Esophagus muscularis mucosa (tissue), 4 donors: ENCODE results near the gene TMEM151A. TPM values are rescaled to one million over a fixed set of nuclear protein-coding genes. Genes with fewer than 3 reads are reported as not detected.

Source experiments
- DNase-seq: peaks from one replicate; pipeline ENCODE4 v3.0.0-alpha.2; 2017; ENCODE audit errors: extremely low spot score
- H3K27ac ChIP-seq, 4 donors: fragments of 200-600 bp; sonication (generic); replicated peaks in 1 of 4; 1 replicate in 3 of 4; 2 replicates in 1 of 4; pipeline ENCODE4 v1.5.1; 2016 to 2019; ENCODE audit warnings: mild to moderate bottlenecking in 1 of 4
- H3K27me3 ChIP-seq, 4 donors: fragments of 200-600 bp; sonication (generic); one replicate each; pipeline versions ENCODE4 v1.5.1 to v1.6.0; 2016 to 2019
- H3K36me3 ChIP-seq, 4 donors: fragments of 200-600 bp; sonication (generic); one replicate each; pipeline ENCODE4 v1.5.1; 2016 to 2019
- H3K4me1 ChIP-seq, 4 donors: fragments of 200-600 bp; sonication (generic); one replicate each; pipeline ENCODE4 v1.5.1; 2016 to 2019
- H3K4me3 ChIP-seq, 4 donors: fragments of 200-600 bp; sonication (generic); 1 replicate in 2 of 4; 2 replicates in 2 of 4; pipeline ENCODE4 v1.5.1; 2016 to 2019; ENCODE audit warnings: mild to moderate bottlenecking in 4 of 4, moderate library complexity in 1 of 4
- H3K9me3 ChIP-seq, 4 donors: fragments of 200-600 bp; sonication (generic); 1 replicate in 3 of 4; 2 replicates in 1 of 4; pipeline ENCODE4 v1.5.1; 2016 to 2019
- EP300 ChIP-seq: sonication (generic); formaldehyde crosslinking; IDR thresholded peaks from one replicate; pipeline ENCODE4 v1.6.1; 2017; ENCODE audit warnings: antibody characterized with exemption
- POLR2A ChIP-seq: fragments of 450-650 bp; IDR thresholded peaks from one replicate; pipeline ENCODE4 v1.6.1; 2017; ENCODE audit warnings: antibody characterized with exemption, moderate library complexity, mild to moderate bottlenecking, low read depth
- POLR2AphosphoS5 ChIP-seq, 2 donors: sonication (generic); formaldehyde crosslinking; IDR thresholded peaks; one replicate each; pipeline ENCODE4 v1.6.1; 2017; ENCODE audit warnings: antibody characterized with exemption in 2 of 2
- WGBS: methylation state at CpG from one replicate; pipeline ENCODE4 v1.1.5; 2018; 5-methylcytosine and 5-hydroxymethylcytosine counted together
- intact Hi-C: fragments of 100-400 bp; cut with DNase I; formaldehyde crosslinking; loops from one replicate; pipeline ENCODE4 v1.15.1; 2023
- total RNA-seq, 4 donors: library from RNA; depleted of rRNA; stranded (reverse); fragments of >200 nt; gene quantifications; one replicate each; pipeline versions ENCODE4 v1.1.0 to v1.2.1, GENCODE V29; 2016
- TF ChIP-seq, protein P1 (sequence below), 3 experiments: fragments of 200-600 bp in 2 of 3; fragments of 450-650 bp in 1 of 3; sonication (generic) in 2 of 3; IDR thresholded peaks; one replicate each; pipeline ENCODE4 v1.5.1; 2017 to 2019; ENCODE audit warnings: antibody characterized with exemption in 3 of 3, mild to moderate bottlenecking in 2 of 3, moderate library complexity in 1 of 3

Gene TMEM151A
- total RNA-seq, 4 donors from 2014 or later = 0.42 to 0.71 (median 0.54) TPM

DNA sequence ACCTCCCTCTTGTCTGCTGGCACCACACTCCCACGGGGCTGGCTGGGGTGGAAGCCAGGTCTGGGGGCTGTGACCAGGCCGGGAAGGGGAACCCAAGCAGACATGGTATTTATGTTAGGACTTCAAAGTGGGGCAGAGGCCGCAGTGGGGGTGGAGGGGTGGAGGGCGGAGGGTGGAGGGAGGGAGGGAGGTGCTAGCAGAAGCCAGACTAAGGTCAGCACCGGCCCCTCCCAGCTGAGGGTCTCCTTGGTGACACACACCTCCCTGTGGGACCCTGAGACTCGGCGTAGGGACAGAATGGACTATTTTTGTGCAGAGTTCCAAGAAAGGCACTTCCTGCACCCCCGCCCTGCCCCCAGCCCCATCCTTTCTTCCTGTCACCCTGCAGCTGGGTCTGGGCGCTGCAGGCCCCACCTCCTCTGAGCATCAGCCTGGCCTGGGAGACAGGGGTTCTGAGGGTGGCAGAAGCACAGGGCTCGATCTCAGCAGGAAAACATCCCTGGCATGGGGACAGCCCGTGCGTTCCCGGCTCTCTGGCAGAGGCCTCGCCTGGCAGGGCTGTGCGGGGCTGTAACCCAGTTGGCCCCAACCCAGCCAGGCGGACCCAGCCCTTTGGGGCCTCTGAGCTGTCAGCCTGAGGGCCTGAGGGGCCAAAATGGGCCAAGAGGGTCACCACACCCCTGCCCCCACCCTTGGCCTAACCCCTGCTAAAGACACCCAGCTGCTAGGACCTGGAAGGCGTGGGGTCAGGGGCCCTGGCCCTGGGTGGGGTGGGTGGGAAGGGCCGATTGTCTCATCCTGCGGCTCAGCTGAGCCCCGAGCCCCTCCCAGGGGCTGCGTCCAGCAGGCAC is 34.8 kb downstream of the TMEM151A start:
- DNase-seq = no peak
- Histone ChIP-seq H3K27me3 (no peaks in the 10 kb centered on the region), H3K27ac (peak overlapping the region; percentile 52 to 78 (median 68)), H3K4me1 (peaks cover 34 to 45% (median 44%) of the 10 kb centered on the region in 4 donors), H3K9me3 (no peaks in the 10 kb centered on the region), H3K36me3 (no peaks in the 10 kb centered on the region), H3K4me3 (no peak overlapping the region)
- intact Hi-C loops = no loop called here
- TF ChIP-seq EP300 (no peak), POLR2AphosphoS5 (IDR thresholded peaks at IDR 0.05) (peak; percentile 5 to 32)
- 41% methylated on average over 6 of the region's 21 CpGs for WGBS

DNA sequence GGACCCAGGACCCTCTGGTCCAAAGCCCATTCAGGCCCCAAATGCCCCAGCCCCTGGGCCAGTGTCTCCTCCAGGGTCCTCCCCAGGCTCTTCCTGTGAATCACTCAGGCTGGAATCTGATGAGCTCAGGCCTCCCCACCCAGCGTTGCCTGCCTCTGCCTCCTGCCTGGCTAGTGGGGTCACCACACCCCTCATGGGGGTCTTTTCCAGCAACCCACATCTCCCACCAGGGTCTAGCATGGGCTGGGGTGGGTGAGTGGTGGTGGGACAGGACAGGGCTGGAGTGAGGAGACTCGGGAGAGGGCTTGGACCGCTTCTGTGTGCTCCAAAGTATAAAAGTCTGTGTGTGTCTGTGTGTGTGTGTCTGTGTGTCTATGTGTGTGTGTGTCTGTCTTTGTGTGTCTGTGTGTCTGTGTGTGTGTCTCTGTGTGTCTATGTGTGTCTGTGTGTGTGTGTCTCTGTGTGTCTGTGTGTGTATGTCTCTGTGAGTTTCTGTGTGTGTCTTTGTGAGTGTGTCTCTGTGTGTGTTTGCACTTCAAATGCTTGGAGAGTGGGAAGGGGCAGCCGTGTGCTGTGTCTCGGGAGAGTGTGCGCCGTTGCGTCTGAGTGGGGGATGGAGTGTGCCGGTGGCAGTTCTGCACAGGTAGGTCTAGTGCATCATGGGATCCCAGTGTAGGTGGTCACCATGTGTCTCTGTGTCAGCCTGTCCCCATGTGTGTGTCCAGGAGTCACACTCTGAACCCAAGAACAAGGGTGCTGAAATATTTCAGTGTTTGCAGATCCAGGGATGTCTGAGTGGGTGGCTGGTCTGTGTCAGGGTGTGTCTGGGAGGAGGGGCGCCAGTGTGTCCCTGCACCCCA is 35.7 kb downstream of the TMEM151A start:
- Histone ChIP-seq H3K4me1 (peaks cover 34 to 37% (median 35%) of the 10 kb centered on the region in 4 donors), H3K27me3 (no peaks in the 10 kb centered on the region), H3K4me3 (no peak overlapping the region), H3K36me3 (peaks cover 0 to 7% (median 5%) of the 10 kb centered on the region in 4 donors), H3K9me3 (no peaks in the 10 kb centered on the region), H3K27ac (peak overlapping the region; percentile 52 to 78 (median 68))
- no peak for TF ChIP-seq EP300
- no peak for TF ChIP-seq POLR2AphosphoS5 (IDR thresholded peaks at IDR 0.05)
- TF ChIP-seq, protein P1, sequence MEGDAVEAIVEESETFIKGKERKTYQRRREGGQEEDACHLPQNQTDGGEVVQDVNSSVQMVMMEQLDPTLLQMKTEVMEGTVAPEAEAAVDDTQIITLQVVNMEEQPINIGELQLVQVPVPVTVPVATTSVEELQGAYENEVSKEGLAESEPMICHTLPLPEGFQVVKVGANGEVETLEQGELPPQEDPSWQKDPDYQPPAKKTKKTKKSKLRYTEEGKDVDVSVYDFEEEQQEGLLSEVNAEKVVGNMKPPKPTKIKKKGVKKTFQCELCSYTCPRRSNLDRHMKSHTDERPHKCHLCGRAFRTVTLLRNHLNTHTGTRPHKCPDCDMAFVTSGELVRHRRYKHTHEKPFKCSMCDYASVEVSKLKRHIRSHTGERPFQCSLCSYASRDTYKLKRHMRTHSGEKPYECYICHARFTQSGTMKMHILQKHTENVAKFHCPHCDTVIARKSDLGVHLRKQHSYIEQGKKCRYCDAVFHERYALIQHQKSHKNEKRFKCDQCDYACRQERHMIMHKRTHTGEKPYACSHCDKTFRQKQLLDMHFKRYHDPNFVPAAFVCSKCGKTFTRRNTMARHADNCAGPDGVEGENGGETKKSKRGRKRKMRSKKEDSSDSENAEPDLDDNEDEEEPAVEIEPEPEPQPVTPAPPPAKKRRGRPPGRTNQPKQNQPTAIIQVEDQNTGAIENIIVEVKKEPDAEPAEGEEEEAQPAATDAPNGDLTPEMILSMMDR (IDR thresholded peaks at IDR 0.05) = no peak
- TF ChIP-seq POLR2A = no peak
- no peak for DNase-seq
- intact Hi-C loops = loop anchor here (2.0 kb wide), 1 partner anchor 17 kb away; no protein-coding TSS in a partner anchor
- 73% methylated on average over 7 of the region's 10 CpGs for WGBS

- peaks cover 0 to 13% (median 11%) of the 10 kb centered on the region in 4 donors for H3K36me3 ChIP-seq
- H3K9me3 ChIP-seq = no peaks in the 10 kb centered on the region
- no peak for DNase-seq
- no peak for TF ChIP-seq EP300
- TF ChIP-seq, protein P1 (IDR thresholded peaks at IDR 0.05) = no peak
- no peak for TF ChIP-seq POLR2AphosphoS5 (IDR thresholded peaks at IDR 0.05)
- TF ChIP-seq POLR2A = no peak
- peaks cover 32 to 35% (median 34%) of the 10 kb centered on the region in 4 donors for H3K4me1 ChIP-seq
- intact Hi-C loops = loop anchor here (2.0 kb wide), 1 partner anchor 17 kb away; no protein-coding TSS in a partner anchor
- peak overlapping the region; percentile 52 to 78 (median 68) for H3K27ac ChIP-seq
- H3K4me3 ChIP-seq = no peak overlapping the region
- WGBS = 70% methylated on average over 2 of the region's 3 CpGs
- no peaks in the 10 kb centered on the region for H3K27me3 ChIP-seq
Observed at GRCh38 chr11:66328031-66328301, 36.3 kb downstream of the TMEM151A start.

- Histone ChIP-seq H3K36me3 (peaks cover 0 to 18% (median 17%) of the 10 kb centered on the region in 4 donors), H3K27me3 (no peaks in the 10 kb centered on the region), H3K4me3 (peak overlapping the region in 3 of 4 donors; percentile 8 to 28 (median 8)), H3K27ac (peak overlapping the region; percentile 52 to 78 (median 68)), H3K4me1 (peaks cover 32 to 35% (median 34%) of the 10 kb centered on the region in 4 donors), H3K9me3 (no peaks in the 10 kb centered on the region)
- TF ChIP-seq, protein P1 (IDR thresholded peaks at IDR 0.05) = peak; percentile 93 to 98 (median 97)
- TF ChIP-seq EP300 (no peak), POLR2AphosphoS5 (IDR thresholded peaks at IDR 0.05) (peak; percentile 57 to 78)
- intact Hi-C loops = loop anchor here (2.0 kb wide), 1 partner anchor 18 kb away; no protein-coding TSS in a partner anchor
- no peak for DNase-seq
- 20% methylated on average over 10 of the region's 19 CpGs for WGBS
Observed at GRCh38 chr11:66328302-66329144, 36.8 kb downstream of the TMEM151A start.
